ENCODE data around the gene LRRIQ1.

DNA sequence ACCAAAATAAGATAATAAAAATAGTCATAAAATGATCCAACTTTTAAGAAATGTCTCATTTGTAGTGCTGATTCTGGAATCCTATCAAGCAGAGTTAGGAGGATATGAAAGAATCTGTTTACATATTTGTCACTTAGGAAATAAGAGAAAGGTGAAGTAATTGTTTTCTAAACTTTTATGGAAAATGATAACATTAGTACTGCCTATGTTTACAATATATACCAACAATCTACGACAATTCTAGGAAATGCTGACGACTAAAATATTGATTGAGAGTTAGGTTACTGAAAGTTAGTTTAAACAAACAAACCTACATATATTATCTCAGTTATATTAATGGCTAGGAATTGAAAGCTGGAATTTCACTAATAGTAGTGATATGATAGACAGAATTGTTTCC lies 18.1 kb upstream of the LRRIQ1 start:
- TF ChIP-seq, protein P1, sequence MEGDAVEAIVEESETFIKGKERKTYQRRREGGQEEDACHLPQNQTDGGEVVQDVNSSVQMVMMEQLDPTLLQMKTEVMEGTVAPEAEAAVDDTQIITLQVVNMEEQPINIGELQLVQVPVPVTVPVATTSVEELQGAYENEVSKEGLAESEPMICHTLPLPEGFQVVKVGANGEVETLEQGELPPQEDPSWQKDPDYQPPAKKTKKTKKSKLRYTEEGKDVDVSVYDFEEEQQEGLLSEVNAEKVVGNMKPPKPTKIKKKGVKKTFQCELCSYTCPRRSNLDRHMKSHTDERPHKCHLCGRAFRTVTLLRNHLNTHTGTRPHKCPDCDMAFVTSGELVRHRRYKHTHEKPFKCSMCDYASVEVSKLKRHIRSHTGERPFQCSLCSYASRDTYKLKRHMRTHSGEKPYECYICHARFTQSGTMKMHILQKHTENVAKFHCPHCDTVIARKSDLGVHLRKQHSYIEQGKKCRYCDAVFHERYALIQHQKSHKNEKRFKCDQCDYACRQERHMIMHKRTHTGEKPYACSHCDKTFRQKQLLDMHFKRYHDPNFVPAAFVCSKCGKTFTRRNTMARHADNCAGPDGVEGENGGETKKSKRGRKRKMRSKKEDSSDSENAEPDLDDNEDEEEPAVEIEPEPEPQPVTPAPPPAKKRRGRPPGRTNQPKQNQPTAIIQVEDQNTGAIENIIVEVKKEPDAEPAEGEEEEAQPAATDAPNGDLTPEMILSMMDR (IDR thresholded peaks at IDR 0.05; ENCODE audit: low read depth, low read length, poor library complexity, severe bottlenecking), result no peak
- no peak for TF ChIP-seq EZH2phosphoT487 (IDR thresholded peaks at IDR 0.05; ENCODE audit: borderline replicate concordance, low read length)
